ENCODE measurements around the gene FBN1.

- TF ChIP-seq CTCF (conservative IDR thresholded peaks at IDR 0.05) (no peak), ZFX (IDR thresholded peaks at IDR 0.05) (no peak)
Measured at GRCh38 chr15:48367483-48367882, 278.0 kb downstream of the FBN1 start.

Measured in C4-2B (cell line).